Activated CD4-positive, alpha-beta T cell treated with anti-CD3 and anti-CD28 coated beads, Interleukin-10, Interleukin-2, amounts not matched to agents 100 ng/mL and 50 ng/mL, durations not matched to agents 16 hours and 8 hours (primary cell): ENCODE results near the gene OBP2A.

Experiments used
- DNase-seq: peaks from one replicate; pipeline ENCODE4 v3.0.0-alpha.2; 2020

OBP2A gene

DNA sequence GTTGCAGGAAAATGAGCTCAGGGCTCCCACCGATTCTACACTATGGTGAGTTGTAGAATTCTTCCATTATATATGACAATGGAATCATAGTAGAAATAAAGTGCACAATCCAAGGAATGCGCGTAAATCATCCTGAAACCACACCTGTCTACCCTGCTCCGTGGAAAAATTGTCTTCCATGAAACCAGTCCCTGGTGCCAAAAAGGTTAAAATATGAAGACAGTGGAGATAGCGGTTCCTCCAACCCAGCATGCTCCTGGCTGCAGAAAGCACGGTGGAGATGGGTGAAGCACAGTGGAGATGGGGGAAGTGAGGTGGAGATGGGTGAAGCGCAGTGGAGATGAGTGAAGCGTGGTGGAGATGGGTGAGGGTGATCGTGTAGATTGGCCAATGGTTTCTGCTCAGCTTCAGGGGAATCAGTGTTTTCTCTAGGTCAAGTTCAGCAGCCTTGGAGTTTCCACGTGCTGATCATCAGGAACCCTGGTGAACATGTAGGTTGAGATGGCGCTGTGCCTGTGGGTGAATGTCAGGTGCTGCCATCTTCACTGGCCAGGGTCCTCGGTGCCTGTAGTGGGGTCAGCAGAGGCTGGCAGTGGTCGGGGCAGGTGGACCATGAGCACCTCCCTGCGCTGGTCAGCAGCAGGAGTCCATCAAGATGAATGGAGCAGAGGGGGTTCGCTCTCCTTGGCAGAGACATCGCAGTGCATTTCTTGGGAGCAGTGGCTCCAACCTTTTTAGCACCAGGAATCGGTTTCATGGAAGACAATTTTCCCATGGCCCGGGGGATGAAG is 35.9 kb downstream of the OBP2A start:
- DNase-seq, result no peak

DNA sequence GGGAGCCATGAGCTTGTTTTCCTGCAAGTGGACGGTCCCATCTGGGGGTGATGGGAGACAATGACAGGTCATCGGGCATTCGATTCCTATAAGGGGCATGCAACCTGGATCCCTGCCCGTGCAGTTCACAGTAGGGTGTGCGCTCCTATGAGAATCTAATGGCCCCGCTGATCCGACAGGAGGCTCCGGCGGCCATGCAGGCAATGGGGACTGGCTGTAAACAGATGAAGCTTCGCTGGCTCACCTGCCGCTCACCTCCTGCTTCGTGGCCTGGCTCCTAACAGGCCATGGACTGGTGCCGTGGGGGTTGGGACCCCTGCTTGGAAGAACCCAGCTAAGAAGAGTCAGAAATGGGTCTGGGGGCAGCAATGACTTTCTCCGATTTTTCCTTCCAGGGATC is 36.6 kb downstream of the OBP2A start:
- no peak for DNase-seq

DNA sequence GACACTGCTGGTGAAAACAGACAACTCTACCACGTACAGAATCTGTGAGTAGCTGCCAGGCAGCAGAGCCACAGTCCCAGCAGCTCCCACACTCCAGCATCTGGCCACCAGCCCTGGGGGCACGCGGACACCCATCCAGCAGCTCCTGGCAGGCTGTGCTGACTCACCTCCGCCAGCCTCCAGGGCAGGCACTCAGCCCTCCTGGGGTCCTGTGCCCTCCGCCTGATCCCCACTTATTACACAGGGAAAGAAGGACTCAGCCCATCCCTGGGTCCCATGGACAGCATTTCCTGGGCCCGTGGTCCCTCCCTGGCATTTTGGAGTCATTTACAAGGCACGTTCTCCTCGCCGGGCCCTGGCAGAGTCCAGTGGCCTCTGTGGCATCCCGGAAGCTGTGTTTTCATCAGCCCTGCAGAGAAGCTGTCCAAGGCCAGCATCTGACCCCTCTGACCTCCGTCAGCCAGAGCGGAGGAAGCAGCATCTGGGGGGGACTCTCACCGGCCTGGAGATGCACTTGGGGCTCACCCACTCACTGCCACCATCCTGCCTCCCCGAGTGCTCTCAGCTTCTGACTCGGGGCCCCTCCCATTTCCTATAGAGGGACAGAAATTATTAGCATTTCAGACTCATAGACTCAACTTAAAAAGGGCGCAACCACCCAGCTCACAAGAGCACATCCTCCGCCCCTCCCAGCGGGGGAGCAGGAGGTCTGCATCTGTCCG is 37.2 kb downstream of the OBP2A start:
- no peak for DNase-seq

DNA sequence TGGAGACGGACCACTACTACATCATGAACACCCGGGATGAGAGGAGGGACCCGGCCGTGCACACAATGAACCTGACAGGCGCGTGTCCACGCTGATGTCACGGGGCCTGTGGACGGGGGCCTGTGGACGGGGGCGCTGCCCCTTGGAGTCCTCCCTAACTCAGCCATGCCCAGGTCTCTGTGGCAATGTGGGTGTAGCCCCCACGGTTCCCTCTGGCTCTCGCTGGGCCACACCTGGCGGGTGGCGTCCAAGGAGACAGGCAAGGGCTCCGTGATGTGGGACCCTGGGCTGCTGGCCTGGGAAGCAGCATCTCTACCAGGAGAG is 37.7 kb downstream of the OBP2A start:
- no peak for DNase-seq

DNA sequence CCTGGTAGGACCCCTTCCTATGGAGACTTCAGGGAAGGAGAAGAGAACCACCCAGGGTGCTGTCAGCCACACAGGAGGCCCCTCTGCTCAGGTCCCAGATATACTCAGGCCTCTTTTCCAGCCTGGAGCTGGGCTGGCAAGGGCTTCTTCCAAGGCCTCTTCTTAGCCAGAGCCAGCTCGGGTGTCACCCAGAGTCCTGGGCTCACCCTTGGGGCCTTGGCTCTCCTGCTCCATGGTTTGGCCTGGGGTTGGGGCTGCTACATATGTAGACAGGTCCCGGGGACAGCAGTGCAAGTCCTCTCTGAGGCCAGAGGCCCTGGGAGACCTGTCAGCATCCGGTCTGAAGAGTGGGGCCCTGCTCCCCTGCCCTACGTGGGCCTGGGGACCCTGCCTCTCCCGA is 38.4 kb downstream of the OBP2A start:
- no peak for DNase-seq

DNA sequence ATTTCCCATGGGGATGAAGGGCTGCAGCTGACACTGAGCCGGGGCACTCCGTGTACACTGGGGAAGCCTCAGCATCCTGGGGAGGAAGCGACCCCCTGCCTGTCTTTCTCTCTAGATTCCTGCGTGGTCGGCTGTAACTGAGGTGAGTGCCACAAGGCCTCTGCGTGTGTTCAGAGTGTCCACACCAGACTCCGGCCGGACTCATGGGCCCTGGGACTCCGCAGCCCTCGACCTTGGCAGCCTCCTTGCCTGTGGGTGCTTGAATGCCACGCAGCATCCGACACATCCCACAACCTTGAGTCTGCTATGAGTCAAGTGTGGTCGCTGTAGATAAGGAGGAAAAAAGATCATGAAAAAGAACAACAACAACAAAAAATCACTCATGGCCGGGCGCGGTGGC is 39.0 kb downstream of the OBP2A start:
- DNase-seq, result no peak

DNA sequence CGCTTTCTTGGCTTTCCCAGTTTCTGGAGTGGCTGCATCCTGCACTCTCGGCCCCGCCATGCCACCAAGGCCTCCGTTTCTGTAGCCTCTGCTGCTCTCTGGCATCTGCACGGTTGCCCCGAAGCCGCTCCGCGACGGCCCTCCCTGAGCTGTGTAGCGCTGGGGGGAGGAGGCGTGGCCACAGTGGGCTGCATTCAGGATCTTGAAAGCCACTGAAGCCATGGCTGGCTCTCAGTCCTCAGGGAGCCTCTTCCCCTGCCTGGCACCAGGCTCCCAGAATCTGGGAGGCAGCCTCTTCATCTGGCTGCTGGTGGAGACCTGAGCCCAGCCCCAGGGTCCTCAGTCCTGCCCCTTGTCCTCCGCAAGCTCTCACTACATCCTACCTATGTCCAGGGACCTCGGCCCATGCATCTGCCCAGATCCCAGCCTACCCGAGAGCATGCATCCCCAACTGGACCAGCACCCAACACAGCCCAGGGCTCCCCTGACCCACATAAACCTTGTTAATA is 40.7 kb downstream of the OBP2A start:
- DNase-seq, result no peak

DNA sequence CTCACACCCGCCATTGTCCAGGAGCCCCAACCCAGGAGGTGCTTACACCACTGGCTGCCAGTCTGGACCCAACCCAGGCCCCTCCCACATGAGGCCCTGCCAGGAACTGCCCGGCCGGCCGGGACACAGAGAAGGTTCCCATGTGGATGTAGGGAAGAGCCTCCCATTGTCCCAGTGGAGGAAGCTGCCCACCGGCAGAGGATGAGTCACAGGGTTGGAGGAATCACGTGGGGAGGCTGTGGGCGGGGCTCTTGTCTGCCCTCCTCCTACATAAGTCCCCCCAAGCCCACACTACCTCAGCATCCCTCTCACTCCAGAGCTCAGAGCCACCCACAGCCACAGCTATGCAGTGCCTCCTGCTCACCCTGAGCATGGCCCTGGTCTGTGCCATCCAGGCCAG is 41.7 kb downstream of the OBP2A start:
- no peak for DNase-seq

DNA sequence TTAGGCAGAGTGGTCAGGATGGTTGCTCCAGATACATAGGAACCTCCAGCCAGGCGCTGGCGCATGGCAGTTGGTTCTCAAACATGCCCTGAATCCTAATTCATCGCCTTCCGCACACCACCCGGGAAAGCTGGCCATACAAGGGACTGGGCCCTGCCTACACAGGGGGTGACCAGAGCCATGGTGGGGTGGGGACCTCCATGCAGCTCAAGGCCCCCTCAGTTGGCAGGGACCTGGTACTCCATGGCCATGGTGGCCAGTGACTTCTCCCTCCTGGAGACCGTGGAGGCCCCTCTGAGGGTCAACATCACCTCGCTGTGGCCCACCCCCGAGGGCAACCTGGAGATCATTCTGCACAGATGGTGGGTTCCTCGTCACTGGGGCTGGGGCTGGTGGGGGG is 42.4 kb downstream of the OBP2A start:
- DNase-seq, result no peak

DNA sequence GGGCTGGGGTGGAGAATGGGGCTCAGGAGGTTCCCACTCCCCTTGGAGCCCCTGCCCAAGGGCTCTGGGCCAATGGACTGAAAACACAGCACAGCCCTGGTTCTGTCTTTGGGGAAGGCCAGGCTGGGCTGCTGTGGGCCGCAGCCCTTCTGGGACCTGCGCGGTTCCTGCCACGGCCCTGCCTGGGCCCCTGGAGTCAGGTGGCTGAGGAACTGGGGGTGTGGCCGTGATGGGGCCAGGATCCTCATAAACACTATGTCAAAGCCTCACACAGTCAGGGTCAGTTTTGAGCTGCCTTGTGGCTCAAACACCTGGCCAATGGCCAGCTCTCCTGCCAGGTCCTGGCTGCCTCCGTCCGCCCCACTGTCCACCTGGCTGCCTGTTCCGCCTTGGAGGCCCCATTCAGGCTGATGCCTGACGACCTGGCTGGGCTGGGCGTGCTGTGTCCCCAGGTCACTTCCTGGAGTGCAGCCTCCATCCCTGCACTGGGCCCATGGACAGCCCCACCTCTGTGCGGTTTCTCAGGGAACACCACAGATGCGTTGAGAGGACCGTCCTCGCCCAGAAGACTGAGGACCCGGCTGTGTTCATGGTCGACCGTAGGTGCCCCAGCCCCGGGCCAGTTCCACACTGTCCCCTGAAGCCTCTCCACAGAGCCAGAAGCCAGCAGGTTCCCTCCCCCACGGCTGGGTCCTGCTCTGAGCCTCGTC is 43.1 kb downstream of the OBP2A start:
- no peak for DNase-seq

DNA sequence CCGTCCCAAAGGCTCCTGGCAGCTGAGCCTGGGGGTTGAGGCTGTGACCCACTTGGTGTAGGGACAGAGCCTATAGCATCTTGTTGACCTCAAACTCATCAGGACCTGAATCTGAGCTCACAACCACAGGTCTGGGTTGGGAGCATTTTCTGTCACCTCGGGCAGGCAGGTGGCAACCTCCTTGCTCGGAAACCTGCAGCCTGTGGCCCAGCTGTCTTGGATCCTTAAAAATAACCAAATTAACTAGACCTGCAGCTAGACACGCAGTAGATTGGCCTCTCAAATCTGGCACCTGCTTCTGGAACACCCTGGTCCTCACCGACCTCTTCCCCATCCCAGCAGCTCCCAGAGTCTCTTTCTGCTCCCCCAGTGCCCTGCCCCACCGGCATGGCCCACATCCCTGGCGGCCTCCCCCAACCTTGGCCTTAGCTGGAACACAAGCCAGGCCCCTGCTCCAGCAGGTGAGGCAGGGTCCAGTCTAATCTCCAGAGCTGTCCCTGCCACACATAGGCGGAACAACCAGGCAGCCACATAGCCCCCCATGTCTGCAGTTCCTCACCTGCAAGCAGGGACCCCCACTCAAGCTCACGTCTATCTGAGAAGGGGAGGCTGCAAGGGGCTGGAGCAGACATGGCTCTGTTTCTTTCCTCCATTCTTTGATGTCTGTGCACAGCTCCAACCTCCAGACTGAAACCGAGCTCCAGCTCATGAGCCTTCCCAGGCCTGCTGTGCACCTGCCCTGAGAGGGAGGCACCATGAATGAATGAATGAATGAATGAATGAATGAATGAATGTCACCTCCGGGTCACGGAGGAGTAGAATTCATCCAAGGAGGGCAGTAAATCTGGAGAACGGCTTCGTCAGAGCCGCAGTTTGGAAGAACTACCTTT is 43.9 kb downstream of the OBP2A start:
- no peak for DNase-seq

DNA sequence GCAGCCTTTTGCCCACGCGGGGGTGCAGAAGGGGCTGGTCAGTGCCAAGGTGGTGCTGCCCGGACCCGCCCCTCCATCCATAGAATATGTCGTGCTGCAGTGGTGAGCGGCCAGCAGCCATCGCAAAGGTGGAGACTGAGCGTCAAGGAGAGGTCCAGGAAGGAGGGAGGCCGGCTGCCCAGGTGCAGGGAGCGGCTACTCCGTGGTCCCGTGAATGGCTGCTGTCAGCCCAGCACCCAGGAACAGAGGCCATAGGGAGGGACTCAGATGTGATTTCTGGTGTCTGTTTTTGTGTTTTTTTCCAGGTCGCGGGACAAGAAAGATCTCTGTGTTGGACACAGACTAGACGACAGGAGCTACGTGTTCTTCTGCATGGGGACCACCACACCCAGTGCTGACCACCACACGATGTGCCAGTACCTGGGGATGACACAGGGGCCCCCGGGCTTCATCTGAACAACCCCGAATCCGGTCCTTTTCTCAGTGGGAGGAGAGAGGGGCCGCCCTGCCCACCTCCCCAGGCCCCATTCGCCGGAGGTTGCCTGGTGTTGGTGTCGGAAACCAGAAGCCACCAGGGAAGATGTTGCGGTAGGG is 44.7 kb downstream of the OBP2A start:
- no peak for DNase-seq

DNA sequence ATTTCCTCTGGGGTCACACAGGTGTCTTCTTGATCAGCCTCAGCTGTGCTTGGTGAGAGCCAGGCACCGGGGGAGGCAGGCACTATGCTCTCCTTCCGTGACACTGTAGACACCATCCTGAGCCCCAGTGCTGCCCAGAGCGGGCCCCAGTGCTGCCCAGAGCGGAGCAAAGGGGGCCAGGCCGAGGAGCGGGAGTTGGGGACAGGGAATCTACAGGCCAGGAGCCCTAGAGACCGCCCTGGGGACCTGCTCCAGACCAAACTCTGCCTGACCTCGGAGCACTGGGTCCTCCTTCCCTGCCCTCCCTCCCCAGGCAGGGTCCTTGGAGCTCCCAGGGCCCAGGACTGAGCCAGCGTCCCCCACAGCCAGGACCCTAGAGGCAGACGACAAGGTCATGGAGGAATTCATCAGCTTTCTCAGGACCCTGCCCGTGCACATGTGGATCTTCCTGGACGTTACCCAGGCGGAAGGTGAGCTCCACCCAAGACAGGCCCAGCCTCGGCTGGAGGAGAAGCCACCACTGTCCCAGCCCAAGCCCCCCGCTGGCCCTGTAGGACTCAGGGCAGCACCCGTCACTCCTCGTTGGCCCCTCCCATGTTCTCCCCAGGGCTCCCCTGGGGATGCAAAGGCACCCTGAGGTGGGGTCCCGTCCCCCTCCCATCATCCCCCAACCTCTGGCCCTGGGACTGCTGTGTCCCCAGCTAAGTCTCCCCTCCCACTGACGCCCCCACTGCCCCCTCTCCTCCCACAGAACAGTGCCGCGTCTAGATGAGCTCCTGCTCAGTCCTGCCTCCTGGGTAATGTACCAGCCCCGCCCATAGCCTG is 45.8 kb downstream of the OBP2A start:
- DNase-seq, result no peak

DNA sequence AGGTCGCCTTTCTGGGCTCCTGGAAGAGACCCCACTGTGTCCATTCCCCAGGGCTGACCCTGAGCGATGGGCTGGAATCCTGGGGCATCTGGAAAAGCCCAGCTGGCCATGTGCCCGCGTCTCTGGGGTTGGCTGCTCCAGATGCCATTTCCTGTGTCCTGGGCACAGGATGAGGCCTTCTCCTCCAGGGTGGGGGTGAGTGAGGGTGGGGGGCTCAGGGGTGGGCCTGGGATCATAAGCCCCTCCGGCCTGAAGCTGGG is 46.3 kb downstream of the OBP2A start:
- DNase-seq, result no peak

DNA sequence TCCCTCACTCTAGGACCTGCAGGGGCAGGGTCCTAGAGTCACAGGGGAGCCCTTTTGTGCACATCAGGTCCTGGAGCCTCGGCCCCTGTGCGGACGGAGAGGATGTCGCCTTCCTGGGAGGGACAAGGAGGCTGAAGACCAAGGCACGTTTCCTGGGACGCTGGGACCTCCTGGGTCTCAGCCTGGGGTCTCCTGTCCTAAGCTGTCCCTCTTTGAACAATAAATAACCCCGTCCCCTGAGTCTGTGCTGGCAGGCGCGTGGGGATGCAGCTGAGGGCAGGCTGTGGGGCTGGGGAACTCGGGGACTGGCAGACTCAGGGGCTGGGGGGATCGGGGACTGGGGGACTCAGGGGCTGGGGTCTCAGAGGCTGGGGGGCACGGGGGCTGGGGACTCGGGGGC is 46.7 kb downstream of the OBP2A start:
- DNase-seq, result no peak

DNA sequence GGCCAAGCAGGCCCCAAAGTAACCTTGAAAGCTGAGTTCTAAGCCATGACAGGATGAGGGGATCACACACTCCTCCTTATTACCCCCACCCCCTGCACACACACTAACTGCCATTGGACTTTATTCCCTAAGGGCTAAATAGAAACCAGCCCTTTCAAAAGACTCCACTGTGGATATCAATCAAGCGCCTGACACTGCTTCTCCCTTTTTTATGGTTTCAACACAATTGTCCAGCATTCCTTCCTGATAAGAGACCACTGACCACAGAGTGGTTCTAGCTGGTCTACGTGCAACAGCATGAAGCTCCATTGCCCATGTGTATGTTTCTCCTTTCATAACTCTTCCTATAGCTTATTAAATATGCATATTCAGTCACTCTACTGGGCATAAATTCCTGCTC is 50.3 kb downstream of the OBP2A start:
- DNase-seq, result no peak
